Activated CD4-positive, alpha-beta T cell treated with anti-CD3 and anti-CD28 coated beads, Interleukin-2, amount 50 U/mL, for 1 hour (primary cell): Measurements from ENCODE around the gene SPESP1.

Experiments used
- DNase-seq: peaks from one replicate; pipeline ENCODE4 v3.0.0-alpha.2; 2020

Gene SPESP1

GRCh38 chr15:68993276-68993675 is 63.0 kb downstream of the SPESP1 start:
- DNase-seq = no peak

GRCh38 chr15:68994149-68994548 is 63.8 kb downstream of the SPESP1 start:
- no peak for DNase-seq

- DNase-seq = no peak
These were observed 64.8 kb downstream of the SPESP1 start for GRCh38 chr15:68994981-68995761.
